Fibroblast of the aortic adventitia (primary cell): Measurements from ENCODE around the gene SEH1L. TPM values are rescaled to one million over a fixed set of nuclear protein-coding genes. Genes with fewer than 3 reads are reported as not detected.

Experiments
- DNase-seq: peaks from one replicate; pipeline ENCODE4 v3.0.0-alpha.2; 2010; ENCODE audit warnings: low read depth
- H3K4me3 ChIP-seq: 2 replicates; pipeline ENCODE4 v1.5.1; 2011; ENCODE audit warnings: low read depth, mild to moderate bottlenecking, control low read depth, low read length, moderate library complexity
- total RNA-seq: library from RNA; depleted of rRNA; stranded (reverse); fragments of >200 nt; gene quantifications from 2 replicates; pipeline ENCODE4 v1.2.3, GENCODE V29; 2012; ENCODE audit warnings: low replicate concordance
- TF ChIP-seq, protein P1 (sequence below): IDR thresholded peaks from 2 replicates; pipeline ENCODE4 v1.5.1; 2011; ENCODE audit warnings: mild to moderate bottlenecking, low read length, control low read depth, inconsistent platforms; ENCODE audit not compliant: insufficient read depth

Gene SEH1L
- total RNA-seq, 1 donor, result 52.2 TPM

DNA sequence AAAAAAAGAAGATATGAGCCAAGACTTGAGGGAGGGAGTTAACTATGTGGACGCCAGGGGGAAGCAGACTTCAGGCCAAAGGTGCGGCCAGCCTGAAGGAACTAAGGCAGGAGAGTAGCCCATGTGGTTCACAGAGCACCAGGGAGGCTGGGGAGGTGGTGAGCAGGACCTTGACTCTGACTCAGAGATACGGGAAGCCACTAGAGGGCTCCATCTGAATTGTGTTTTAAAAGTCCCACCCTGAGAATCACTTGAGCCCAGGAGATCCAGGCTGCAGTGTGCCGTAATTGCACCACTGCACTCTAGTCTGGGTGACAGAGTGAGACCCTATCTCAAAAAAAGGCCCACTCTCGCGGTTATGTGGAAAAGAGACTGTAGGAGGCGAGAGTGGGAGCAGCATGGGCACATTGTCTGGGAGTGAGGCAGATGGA, 55.7 kb downstream of the SEH1L start:
- TF ChIP-seq, protein P1, sequence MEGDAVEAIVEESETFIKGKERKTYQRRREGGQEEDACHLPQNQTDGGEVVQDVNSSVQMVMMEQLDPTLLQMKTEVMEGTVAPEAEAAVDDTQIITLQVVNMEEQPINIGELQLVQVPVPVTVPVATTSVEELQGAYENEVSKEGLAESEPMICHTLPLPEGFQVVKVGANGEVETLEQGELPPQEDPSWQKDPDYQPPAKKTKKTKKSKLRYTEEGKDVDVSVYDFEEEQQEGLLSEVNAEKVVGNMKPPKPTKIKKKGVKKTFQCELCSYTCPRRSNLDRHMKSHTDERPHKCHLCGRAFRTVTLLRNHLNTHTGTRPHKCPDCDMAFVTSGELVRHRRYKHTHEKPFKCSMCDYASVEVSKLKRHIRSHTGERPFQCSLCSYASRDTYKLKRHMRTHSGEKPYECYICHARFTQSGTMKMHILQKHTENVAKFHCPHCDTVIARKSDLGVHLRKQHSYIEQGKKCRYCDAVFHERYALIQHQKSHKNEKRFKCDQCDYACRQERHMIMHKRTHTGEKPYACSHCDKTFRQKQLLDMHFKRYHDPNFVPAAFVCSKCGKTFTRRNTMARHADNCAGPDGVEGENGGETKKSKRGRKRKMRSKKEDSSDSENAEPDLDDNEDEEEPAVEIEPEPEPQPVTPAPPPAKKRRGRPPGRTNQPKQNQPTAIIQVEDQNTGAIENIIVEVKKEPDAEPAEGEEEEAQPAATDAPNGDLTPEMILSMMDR, result peak; percentile 57
- no peak overlapping the region for H3K4me3 ChIP-seq
- DNase-seq, result peak; percentile 72

DNA sequence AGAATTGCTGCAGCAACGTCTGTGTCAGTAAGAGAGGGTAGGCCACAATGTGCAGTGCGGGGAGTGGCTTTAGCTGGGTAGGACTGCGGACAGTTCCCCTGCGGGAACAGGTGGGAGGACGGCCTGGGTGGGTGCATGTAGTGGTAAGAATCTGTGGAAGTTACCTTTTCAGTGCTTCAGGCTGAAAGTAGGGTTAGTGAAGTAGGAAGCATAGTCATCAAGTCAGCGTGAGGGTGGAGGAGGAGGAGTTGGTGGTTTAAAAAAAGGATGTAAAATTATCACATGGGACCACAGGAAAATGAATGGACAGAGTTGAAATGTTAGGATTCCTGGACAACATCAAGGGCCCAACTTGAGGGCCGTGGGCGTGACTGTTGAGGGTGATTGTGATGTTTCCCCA, 56.6 kb downstream of the SEH1L start:
- TF ChIP-seq, protein P1, result no peak
- H3K4me3 ChIP-seq, result no peak overlapping the region
- no peak for DNase-seq

DNA sequence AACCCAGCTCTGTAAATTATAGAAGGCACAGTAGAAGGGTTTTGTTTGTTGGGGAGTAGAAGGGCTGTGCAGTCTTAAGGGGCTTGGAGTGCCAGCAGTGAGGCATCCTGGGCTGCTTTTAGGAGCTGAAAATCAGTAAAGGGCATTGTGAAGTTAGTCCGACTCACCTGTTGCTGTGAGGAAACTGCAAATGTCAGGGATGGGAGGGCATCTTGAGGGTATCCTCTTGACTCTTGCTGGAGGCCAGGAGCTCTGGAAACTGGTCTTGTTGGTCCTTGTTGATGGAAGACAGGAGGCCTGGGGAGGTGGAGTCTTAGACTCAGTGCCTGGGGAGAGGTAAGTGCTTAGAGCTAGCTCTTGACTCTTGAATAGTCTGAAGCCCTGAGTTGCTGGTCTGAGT, 57.5 kb downstream of the SEH1L start:
- no peak for DNase-seq
- H3K4me3 ChIP-seq, result no peak overlapping the region
- TF ChIP-seq, protein P1, result no peak

DNA sequence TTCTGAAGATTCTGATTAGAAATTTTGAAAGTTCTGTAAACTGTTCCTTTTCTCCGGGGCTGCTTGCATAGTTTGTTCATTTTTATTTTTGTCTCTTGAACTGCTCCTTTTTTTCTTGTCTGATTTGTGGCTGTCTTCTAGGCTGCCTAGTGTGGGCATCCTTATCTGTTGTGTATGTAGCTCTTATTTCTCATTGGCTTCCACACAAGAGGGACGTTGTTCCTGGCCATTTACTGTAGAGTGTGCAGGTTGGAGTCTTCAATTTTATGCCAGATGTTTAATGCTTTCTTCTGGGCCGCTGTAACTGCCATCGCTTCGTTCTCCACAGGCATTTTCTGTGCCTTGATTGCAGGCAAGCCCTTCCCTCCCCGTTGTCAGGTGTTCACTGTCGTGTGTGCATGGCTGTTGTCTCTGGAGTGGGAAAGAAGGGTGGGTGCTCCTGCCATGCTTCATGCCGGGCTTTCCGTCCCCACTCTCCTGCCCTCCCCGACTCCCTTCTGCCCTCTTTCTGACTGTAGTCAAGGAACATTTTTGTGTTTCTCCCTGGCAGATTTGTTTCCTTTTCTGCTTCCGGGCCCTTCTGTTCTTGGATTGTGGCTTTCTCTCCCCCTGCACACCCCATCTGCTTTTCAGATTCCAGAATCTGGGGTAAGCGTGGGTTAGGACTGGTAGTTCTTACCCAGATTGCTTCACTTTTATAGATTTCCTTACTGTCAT, 58.9 kb downstream of the SEH1L start:
- H3K4me3 ChIP-seq, result no peak overlapping the region
- TF ChIP-seq, protein P1, result no peak
- no peak for DNase-seq

DNA sequence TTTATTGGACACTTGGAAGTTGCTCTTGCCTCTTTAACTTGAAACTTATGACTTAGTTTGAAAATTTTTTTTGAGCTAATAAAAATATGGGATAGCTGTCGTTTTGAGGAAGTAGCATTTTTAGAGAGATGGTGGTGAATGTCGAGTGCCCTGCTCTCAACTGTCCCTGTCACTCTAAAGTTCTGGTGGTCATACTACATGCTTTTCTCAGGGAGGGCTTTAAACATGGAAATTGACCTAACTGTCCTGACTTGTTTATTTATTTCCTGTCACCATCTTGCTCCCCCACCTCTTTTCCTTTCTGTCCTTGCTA, 59.4 kb downstream of the SEH1L start:
- H3K4me3 ChIP-seq, result no peak overlapping the region
- no peak for DNase-seq
- TF ChIP-seq, protein P1, result no peak

DNA sequence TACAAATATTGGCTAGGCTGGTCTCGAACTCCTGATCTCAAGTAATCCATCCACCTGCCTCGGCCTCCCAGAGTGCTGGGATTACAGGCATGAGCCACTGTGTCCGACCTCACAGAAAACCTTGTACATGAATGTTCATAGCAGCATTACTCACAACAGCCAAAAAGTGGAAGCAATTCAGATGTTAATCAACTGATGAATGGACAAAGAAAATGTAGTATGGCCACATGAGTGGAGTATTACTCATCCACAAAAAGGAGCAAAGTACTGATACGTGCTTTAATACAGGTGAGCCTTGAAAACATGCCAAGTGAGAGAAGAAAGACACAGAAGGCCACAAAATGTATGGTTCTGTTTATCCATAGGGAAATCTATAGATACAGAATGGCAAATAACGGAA, 63.9 kb downstream of the SEH1L start:
- H3K4me3 ChIP-seq, result no peak overlapping the region
- TF ChIP-seq, protein P1, result no peak
- no peak for DNase-seq

DNA sequence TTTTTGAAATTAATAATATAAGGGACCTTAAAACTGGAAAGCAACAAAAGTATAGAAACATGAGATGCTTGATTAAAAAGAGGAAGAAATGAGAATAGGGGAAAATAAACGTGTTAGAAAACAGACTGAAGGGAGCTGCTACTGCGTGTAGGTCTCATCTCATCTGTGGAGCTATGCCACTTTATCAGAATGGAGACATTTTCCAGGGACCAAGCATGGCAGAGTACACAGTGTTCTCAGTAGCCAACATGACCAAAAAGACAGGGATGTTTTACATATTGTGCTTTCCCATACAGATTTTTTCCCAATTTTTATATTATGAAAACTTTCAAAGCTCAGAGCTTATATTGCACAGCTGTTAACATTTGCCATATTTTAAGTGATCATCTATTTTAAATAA, 66.4 kb downstream of the SEH1L start:
- no peak for DNase-seq
- TF ChIP-seq, protein P1, result no peak
- no peak overlapping the region for H3K4me3 ChIP-seq
